HG03442 (cell line): ENCODE results near the gene KREMEN1.

Experiments
- ATAC-seq: cut with Tn5 transposase; IDR thresholded peaks from one replicate; pipeline ENCODE4 v1.9.1; 2021; ENCODE audit warnings: mild to moderate bottlenecking, moderate library complexity; ENCODE audit not compliant: unreplicated experiment

Gene KREMEN1

GRCh38 chr22:29204455-29205183, 131.8 kb downstream of the KREMEN1 start:
- no peak for ATAC-seq

DNA sequence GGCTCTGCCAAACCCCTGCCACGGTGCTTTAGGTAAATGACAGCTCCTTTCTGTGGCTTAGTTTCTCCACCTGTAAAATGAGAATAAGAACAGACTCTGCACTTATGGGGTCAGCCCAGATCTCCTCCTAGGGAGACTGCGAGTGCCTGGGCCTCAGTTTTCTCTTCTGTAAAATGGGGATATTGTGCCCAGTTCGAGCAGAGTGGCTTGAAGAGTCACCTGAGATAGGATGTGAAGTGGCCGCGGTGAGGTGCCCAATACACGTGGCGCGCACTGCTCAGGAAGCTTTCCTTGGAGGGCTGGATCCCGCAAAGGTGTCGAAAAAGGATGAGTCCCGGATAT, 132.4 kb downstream of the KREMEN1 start:
- no peak for ATAC-seq

DNA sequence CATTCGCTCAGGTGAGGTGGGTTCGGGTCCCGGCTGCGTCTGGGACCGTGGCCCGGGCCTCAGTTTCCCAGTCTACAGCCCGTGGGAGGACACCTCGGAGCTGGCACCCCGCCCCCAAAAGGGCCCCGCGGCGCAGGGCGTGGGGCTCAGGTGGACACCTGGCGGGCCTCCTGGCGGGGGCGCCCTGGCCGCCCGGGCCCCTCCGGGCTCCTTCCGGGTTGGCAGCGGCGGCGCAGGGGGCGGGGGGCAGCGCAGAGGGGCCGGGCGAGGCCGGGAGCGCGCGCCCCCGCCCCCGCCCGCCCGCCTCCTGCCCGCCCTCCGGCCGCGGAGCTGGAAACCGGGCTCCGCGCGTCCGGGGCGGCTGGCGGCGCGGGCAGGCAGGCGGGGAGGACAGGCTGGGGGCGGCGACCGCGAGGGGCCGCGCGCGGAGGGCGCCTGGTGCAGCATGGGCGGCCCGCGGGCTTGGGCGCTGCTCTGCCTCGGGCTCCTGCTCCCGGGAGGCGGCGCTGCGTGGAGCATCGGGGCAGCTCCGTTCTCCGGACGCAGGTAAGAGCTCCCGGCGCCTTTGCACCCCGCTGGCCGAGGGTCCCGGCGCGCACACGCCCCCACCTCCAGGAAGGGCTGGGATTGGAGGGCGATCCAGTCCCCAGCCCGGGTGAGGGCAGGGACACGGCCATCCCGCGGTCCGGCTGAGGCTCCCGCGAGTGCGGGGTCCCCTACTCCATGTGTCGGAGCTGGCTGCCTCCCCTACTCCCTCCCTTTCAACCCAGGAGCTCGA, 132.9 kb downstream of the KREMEN1 start, which contains the start of gene EMID1:
EMID1 (plus strand) TSS at position 303 of the 778 bp plus-strand sequence; CDS start at position 446, 143 bp downstream.
- ATAC-seq: no peak

GRCh38 chr22:29206372-29207242, 133.8 kb downstream of the KREMEN1 start:
- no peak for ATAC-seq

GRCh38 chr22:29207243-29207550, 134.4 kb downstream of the KREMEN1 start:
- no peak for ATAC-seq

- ATAC-seq: no peak
Observed at GRCh38 chr22:29207562-29208501, 135.0 kb downstream of the KREMEN1 start.

GRCh38 chr22:29208502-29208862, 135.6 kb downstream of the KREMEN1 start:
- ATAC-seq: no peak

- ATAC-seq: no peak
Observed at GRCh38 chr22:29208879-29209623, 136.2 kb downstream of the KREMEN1 start.

DNA sequence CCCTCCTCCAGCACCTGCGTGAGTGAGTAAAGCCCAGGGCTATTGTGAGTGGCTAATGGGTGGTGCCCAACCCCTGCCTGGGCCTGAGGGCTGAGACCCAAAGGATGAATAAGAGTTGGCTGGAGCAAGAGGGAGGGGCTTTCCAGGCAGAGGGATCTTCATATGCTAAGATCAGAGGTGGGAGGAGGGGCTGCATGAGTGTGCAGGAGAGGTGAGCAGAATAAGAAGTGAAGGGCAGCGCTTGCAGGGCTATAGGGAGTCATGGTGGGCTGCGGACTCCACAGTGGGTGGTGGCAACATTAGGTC, 136.7 kb downstream of the KREMEN1 start:
- ATAC-seq: no peak

- ATAC-seq: no peak
Observed at GRCh38 chr22:29211066-29211465, 138.2 kb downstream of the KREMEN1 start.

GRCh38 chr22:29211466-29211865, 138.6 kb downstream of the KREMEN1 start:
- no peak for ATAC-seq

GRCh38 chr22:29212743-29213142, 139.9 kb downstream of the KREMEN1 start:
- no peak for ATAC-seq

GRCh38 chr22:29213493-29213892, 140.7 kb downstream of the KREMEN1 start:
- ATAC-seq: no peak

DNA sequence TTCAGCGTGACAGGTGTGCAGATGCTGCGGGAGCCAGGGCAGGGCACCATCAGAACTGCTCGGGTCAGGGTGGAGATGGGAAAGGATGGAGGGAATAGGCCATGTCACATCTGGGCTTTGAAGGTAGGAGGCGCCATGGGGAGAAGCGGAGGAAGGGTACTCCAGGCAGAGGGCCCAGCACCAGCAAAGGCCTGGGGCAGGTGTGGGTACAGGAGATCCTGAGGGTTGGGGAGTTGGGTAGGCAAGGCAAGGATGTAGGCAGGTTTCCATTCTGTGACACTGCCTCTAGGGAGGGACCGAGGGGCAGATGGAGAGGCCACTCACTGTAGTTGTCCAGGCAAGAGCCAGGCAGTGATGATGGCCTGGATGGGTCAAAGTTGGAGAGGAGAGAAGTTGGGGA, 141.4 kb downstream of the KREMEN1 start:
- no peak for ATAC-seq

DNA sequence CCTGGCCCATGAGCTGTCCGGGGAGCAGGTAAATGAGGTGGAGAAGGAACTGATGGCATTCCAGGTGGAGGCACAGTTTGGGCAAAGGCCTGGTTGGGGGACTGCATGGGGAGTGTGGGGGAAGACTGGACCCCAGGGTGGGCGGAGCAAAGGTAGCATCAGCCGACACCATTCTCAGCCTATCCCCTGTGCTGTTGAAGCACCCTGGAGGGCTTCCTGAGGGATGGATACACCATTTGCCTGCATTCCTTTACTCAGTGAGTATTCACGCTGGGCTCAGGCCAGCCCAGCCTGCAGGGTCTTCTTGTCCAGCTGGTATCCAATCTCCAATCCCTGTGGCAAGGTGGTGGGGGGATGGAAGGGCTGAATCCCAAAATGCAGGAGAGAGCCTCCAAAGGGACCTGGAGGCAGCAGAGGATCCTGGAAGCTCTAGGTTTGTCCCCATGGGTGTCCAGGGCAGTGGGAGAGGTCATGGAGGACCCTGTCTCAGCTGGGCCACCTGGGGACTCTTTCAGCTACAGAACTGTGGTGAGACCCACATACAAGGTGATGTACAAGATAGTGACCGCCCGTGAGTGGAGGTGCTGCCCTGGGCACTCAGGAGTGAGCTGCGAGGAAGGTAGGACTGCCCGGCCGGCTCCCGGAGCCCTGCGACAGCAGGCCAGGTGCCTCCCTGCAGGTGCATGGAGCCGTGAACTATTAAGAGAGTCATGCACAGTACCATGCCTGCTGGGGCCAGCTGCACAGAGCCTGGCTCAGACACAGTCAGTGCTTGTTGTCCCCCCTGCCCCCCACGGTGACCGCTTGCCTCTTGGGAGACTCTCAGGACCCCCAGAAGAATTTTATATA, 142.4 kb downstream of the KREMEN1 start:
- ATAC-seq: no peak

DNA sequence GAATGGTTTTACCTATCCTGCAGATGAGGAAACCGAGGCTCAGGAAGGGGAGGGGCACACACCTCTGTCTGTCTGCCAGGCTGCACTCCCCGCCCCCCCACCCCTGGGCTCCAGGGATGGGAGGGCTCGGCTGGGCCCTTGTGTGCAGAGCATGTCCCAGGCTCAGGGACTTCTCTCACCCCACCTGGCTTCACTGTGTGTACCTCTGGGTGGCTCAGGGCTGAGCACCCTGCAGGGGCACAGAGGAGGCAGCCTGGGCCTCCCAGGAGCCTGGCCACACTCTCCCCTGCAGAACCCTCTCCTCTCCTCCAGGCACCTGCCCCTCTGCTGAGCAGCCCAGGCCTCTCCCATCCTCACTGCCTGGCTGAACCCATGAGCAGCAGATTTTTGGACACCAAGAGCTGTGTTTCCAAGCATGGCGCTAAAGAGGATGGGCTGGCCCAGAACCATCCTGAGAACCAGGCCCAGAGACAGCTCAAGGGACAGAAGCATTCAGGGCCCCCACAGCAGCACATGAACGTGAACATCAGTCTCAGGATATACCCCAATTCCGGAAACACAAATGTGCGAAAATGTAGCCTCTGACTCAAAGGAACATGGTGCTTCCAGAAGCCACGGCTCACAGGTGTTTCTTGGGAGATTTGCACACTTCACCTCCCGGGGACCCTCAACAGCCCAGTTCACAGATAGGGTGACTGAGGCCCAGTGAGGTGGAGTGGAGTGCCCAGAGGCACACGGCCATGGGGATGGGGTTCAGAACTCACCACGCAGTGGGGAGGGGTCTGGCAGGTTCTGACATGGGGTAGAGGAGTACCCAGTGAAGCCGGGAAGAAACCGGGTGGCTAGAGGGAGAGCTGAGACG, 143.4 kb downstream of the KREMEN1 start:
- ATAC-seq: no peak

DNA sequence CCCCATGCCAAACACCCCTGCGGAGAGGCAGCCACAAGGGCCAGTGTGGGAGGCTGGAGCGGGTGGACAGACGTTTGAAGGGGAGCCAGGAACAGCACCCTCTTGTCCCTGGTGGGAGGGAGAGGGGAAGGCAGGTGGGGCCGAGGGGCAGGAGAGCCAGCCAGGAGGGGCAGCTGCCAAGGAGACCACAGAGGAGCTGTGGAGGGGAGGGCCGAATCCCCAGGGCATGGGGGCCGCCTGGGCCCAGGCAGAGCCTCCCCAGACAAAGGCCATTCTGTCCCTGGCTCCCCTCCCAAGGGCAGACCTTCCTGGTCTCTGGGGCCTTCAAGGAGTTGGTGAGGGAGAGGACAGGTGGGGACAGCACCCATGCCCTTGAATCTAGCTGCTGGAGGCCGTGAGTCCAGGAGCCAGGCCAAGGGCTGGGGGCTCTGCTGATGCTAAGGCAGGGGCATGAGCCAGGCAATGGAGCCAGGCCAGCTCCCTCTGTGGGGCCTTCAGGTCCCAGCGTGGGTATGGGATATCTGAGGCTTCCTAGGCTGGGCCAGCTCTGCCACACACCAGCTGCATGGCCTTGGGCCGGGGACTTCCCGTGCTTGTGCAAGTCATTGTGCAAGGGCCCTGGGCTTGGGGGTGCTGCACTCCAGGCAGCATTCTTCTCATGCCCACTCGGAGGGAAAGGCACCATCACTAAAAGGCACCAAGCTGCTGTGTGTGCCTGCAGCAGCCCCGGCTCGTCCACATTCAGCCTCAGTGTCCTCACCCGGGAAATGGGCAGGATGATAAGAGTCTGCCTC, 144.2 kb downstream of the KREMEN1 start:
- ATAC-seq: no peak
